BLaER1 (cell line): ENCODE measurements around the gene LGR6.
"Not testable (repeated sequence)": the region's sequence is repeated elsewhere in the genome, so short reads cannot be mapped to it uniquely, and the experiment has no call there.

Source experiments
- H3K27ac ChIP-seq: shearing (Covaris generic); formaldehyde crosslinking; 2 replicates; pipeline ENCODE4 v1.8.1; 2022
- H3K27me3 ChIP-seq: shearing (Covaris generic); formaldehyde crosslinking; 2 replicates; pipeline ENCODE4 v1.8.1; 2022
- H3K36me3 ChIP-seq: shearing (Covaris generic); formaldehyde crosslinking; 2 replicates; pipeline ENCODE4 v1.8.1; 2022
- H3K4me1 ChIP-seq: shearing (Covaris generic); formaldehyde crosslinking; 2 replicates; pipeline ENCODE4 v1.8.1; 2022
- H3K4me2 ChIP-seq: shearing (Covaris generic); formaldehyde crosslinking; 2 replicates; pipeline ENCODE4 v1.8.1; 2022
- H3K4me3 ChIP-seq: shearing (Covaris generic); formaldehyde crosslinking; 2 replicates; pipeline ENCODE4 v1.8.1; 2022
- H3K9ac ChIP-seq: shearing (Covaris generic); formaldehyde crosslinking; 2 replicates; pipeline ENCODE4 v1.8.1; 2022
- H3K9me3 ChIP-seq: shearing (Covaris generic); formaldehyde crosslinking; 2 replicates; pipeline ENCODE4 v1.8.1; 2022
- H4K20me1 ChIP-seq: shearing (Covaris generic); formaldehyde crosslinking; 2 replicates; pipeline ENCODE4 v1.8.1; 2022
- Cebpa-rat ChIP-seq: shearing (Covaris generic); IDR thresholded peaks from 2 replicates; pipeline ENCODE4 v1.8.1; 2022

LGR6 gene

GRCh38 chr1:202193614-202194327 is at the start of gene LGR6:
Gene LGR6 (plus strand): TSS chr1:202193799. CDS start chr1:202193990, 191 bp downstream.
- H3K4me1 ChIP-seq: peaks cover 62% of the 10 kb centered on the region
- peak within 1 kb of the TSS; percentile 88 for H3K27ac ChIP-seq
- 0 out of 2 replicates have a peak, but pooled peaks cover 4% of the 10 kb centered on the region for H3K36me3 ChIP-seq
- peak within 1 kb of the TSS; percentile 84 for H3K9ac ChIP-seq
- H3K4me3 ChIP-seq: peak within 1 kb of the TSS; percentile 81
- no peak for TF ChIP-seq Cebpa-rat
- H4K20me1 ChIP-seq: no peaks in the 10 kb centered on the region; the same call in 1 of the 2 replicates
- peak within 1 kb of the TSS; percentile 97 for H3K4me2 ChIP-seq
- no peaks in the 10 kb centered on the region for H3K9me3 ChIP-seq
- H3K27me3 ChIP-seq: no peaks in the 10 kb centered on the region

DNA sequence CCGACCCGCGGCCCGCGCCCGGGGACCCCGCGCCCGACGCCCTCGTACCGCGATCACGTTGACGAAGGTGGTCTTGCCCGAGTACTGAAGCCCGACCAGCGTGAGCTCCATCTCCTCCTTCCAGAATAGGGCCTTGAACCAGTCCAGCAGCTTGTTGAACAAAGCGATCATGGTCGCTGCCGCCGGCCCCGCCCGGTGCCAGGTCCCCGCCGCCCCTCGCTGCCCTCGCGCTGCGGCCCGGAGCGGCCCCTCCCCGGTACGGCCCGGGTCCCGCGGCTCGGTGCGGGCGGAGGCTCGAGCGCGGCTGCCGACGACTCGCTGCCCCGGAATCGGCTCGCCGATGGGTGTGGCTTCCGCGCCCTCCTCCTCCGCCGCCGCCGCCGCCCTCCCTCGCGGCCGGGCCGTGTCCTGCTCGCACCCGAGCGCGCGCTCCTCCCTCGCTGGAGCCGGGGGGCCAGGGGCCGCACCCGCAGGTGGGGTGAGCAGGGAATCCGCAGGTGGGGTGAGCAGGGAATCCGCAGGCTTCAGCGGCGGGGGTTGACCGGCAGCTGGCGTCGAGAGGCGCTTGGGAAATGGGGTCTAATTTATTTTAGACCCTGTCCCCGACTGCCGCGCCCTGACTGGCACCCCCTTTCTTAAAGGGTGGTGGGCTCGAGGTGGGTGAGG is 49.1 kb upstream of the LGR6 start, which contains the start of gene ARL8A:
TSS of gene ARL8A (minus strand) at position 336 of the 666 bp plus-strand sequence. CDS start at position 171, 165 bp downstream.
- no peaks in the 10 kb centered on the region for H3K9me3 ChIP-seq
- peaks cover 35% of the 10 kb centered on the region for H3K4me1 ChIP-seq
- H4K20me1 ChIP-seq: peaks cover 55% of the 10 kb centered on the region
- peak within 1 kb of the TSS; percentile 88 for H3K4me2 ChIP-seq
- H3K9ac ChIP-seq: peak within 1 kb of the TSS; percentile 95
- peak within 1 kb of the TSS; percentile 92 for H3K27ac ChIP-seq
- H3K27me3 ChIP-seq: no peaks in the 10 kb centered on the region
- TF ChIP-seq Cebpa-rat: no peak
- H3K4me3 ChIP-seq: peak within 1 kb of the TSS; percentile 89
- H3K36me3 ChIP-seq: peaks cover 57% of the 10 kb centered on the region

GRCh38 chr1:202145068-202145743 is 48.4 kb upstream of the LGR6 start:
- Histone ChIP-seq H3K4me3 (peak overlapping the region; percentile 89), H3K27ac (peak overlapping the region; percentile 92), H3K9me3 (no peaks in the 10 kb centered on the region), H3K4me1 (peaks cover 35% of the 10 kb centered on the region), H3K9ac (peak overlapping the region; percentile 95), H3K4me2 (peak overlapping the region; percentile 88), H3K36me3 (peaks cover 57% of the 10 kb centered on the region), H3K27me3 (no peaks in the 10 kb centered on the region), H4K20me1 (peaks cover 49% of the 10 kb centered on the region)
- TF ChIP-seq Cebpa-rat: no peak

DNA sequence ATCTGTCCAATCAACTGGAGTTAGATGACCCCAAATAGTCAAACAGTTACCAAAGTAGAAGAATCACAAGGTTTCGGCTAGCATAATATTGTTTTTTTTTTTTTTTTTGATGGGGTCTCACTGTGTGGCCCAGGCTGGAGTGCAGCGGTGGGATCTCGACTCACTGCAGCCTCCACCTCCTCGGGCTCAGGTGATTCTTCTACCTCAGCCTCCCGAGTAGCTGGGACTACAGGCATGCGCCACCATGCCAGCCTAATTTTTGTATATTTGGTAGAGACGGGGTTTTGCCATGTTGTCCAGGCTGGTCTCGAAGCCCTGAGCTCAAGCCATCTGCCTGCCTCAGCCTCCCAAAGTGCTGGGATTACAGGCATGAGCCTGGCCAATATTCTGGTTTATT is 47.9 kb upstream of the LGR6 start:
- H3K4me1 ChIP-seq: peaks cover 35% of the 10 kb centered on the region
- H3K9ac ChIP-seq: peak overlapping the region; percentile 95; the same call in 1 of the 2 replicates
- not testable (repeated sequence) for H3K9me3 ChIP-seq, H3K27ac ChIP-seq, H3K27me3 ChIP-seq
- peak overlapping the region; percentile 88 for H3K4me2 ChIP-seq
- 0 out of 2 replicates have a peak overlapping the region, but pooled peaks have one; percentile 89 for H3K4me3 ChIP-seq
- peaks cover 43% of the 10 kb centered on the region for H4K20me1 ChIP-seq
- peaks cover 57% of the 10 kb centered on the region for H3K36me3 ChIP-seq

DNA sequence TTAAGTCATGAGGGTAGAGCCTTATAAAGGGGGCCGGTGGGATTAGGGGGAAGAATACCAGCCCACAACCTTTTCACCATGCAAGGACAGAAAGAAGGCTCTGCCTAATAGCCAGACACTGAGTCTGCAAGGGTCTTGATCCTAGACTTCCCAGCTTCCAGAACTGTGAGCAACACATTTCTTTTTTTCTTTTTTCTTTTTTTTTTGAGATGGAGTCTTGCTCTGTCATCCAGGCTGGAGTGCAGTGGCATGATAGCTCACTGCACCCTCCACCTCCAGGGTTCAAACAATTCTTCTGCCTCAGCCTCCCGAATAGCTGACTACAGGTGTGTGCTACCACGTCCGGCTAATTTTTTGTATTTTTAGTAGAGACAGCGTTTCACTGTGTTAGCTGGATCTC is 47.3 kb upstream of the LGR6 start:
- H4K20me1 ChIP-seq: peaks cover 38% of the 10 kb centered on the region
- peaks cover 57% of the 10 kb centered on the region for H3K36me3 ChIP-seq

GRCh38 chr1:202146993-202147392 is 46.6 kb upstream of the LGR6 start:
- Histone ChIP-seq H4K20me1 (peaks cover 32% of the 10 kb centered on the region), H3K27ac (no peak overlapping the region), H3K27me3 (no peaks in the 10 kb centered on the region), H3K36me3 (peaks cover 63% of the 10 kb centered on the region), H3K4me1 (peaks cover 29% of the 10 kb centered on the region), H3K9me3 (no peaks in the 10 kb centered on the region), H3K4me2 (no peak overlapping the region), H3K9ac (no peak overlapping the region), H3K4me3 (no peak overlapping the region)
- no peak for TF ChIP-seq Cebpa-rat

More for the DNA sequence above, 47.3 kb upstream of the LGR6 start:
- Histone ChIP-seq H3K27ac (no peak overlapping the region), H3K4me2 (peak overlapping the region; percentile 88; the same call in 1 of the 2 replicates), H3K4me1 (peaks cover 30% of the 10 kb centered on the region), H3K9me3 (no peaks in the 10 kb centered on the region), H3K4me3 (no peak overlapping the region), H3K27me3 (no peaks in the 10 kb centered on the region), H3K9ac (no peak overlapping the region)
- no peak for TF ChIP-seq Cebpa-rat

DNA sequence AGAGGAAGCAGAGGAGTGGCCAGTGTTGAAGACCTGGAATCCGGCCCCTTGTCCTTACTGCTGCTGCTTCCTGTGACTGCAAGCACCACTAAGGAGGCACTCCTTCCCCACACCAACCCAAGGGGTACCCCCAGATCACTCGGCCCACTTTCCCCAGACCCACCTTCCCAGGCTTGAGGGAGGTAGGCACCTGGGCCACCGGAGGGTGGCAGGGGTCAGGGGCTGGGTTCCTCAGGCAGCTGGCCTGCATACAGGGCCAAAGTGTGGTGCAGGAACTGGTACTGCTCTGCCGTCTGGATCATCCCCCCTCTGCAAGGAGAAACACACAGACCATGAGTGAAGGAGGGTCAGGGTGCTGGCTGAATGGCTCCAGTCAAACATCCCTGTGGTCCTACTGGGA is 45.2 kb upstream of the LGR6 start:
- Histone ChIP-seq H3K9ac (no peak overlapping the region), H3K4me2 (no peak overlapping the region), H4K20me1 (peaks cover 29% of the 10 kb centered on the region), H3K27ac (no peak overlapping the region), H3K36me3 (peaks cover 68% of the 10 kb centered on the region), H3K9me3 (no peaks in the 10 kb centered on the region), H3K4me1 (peaks cover 16% of the 10 kb centered on the region), H3K4me3 (no peak overlapping the region), H3K27me3 (no peaks in the 10 kb centered on the region)
- no peak for TF ChIP-seq Cebpa-rat

DNA sequence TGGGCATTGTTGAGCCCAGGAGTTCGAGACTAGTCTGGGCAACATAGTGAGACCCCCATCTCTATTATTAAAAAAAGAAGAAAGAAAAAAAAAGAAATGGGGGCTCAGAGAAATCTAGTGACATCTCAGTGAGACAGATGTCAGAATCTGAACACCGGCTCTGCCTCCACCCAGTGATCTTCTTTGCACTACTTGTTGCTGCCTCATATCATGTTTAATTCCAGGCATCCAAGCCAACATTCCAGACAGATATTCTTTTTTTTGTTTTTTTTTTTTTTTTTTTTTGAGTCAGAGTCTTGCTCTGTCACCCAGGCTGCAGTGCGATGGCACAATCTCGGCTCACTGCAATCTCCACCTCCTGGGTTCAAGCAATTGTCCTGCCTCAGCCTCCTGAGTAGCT is 44.0 kb upstream of the LGR6 start:
- Histone ChIP-seq H3K9ac (no peak overlapping the region), H3K36me3 (peaks cover 80% of the 10 kb centered on the region)
- TF ChIP-seq Cebpa-rat: no peak

DNA sequence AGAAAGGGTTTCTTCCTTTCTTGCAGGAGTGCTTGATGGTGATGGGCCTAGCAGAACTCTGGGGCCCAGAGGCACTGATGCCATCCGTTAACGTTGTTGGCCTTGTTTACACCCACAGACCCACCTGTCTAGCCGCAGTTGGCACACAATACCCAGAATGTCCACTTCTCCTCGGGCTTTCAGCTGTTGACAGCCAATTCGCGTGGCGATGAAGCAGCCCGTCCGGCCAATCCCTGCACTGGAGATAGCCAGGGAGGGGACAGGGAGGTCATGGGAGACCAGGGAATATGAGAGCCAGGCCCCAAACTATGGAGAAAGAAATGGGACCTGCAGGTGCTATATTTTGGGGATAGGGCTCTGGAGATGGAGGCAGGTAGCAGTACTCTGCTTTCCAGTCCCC is 43.4 kb upstream of the LGR6 start:
- Histone ChIP-seq H3K36me3 (peaks cover 86% of the 10 kb centered on the region), H3K4me3 (no peak overlapping the region), H3K4me2 (no peak overlapping the region), H4K20me1 (peaks cover 27% of the 10 kb centered on the region), H3K4me1 (peaks cover 13% of the 10 kb centered on the region), H3K27me3 (no peaks in the 10 kb centered on the region), H3K27ac (no peak overlapping the region), H3K9ac (no peak overlapping the region), H3K9me3 (no peaks in the 10 kb centered on the region)
- TF ChIP-seq Cebpa-rat: no peak

More for the DNA sequence above, 44.0 kb upstream of the LGR6 start:
- no peak overlapping the region for H3K27ac ChIP-seq
- peaks cover 16% of the 10 kb centered on the region for H3K4me1 ChIP-seq
- H3K4me3 ChIP-seq: no peak overlapping the region
- H3K9me3 ChIP-seq: no peaks in the 10 kb centered on the region
- peaks cover 27% of the 10 kb centered on the region for H4K20me1 ChIP-seq
- H3K27me3 ChIP-seq: no peaks in the 10 kb centered on the region
- no peak overlapping the region for H3K4me2 ChIP-seq
